Measurements from ENCODE around the gene FABP1. TPM values are rescaled to one million over a fixed set of nuclear protein-coding genes. Genes with fewer than 3 reads are reported as not detected.
A peak's percentile ranks its signal among the peaks of the same experiment; 100 is the strongest.

The FABP1 gene
- total and polyA plus RNA-seq, 5 experiments from 2014 or later: not detected

DNA sequence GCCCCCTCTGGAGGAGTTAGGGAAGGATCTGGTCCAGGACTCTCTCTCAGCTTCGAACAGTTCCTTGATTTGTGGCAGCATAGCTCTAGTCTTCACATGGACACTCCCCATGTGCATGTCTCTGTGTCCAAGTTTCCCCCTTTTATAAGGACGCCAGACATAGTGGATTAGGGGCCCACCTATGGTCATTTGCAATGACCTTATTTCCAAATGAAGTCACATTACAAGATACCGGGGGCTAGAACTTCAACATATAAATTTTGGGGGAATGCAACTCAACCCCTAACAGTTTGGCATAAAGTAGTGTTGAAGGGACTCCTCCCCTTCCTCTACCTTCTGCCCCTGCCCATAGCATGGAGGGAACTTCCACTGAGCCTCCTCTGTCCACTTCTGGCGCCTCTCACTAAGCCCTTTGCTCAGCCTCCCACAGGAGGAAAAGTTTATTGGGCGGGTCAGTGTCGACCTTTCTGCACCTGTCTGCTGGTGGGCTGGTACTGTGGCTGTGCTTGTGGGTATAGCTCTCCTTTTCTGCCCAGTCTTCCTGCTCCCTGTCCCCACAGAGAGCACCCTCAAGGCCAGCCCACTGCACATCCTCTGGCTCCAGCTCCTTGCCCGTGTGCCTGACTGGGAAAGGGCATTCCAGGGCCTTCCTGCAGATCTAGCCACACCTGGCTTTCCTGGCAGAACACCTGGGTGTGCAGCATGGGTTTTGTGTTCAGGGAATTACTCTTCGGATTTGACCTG, 5.5 kb downstream of the FABP1 start:
- Mint-ChIP-seq H3K36me3 (no peaks in the 10 kb centered on the region), H3K4me1 (peaks cover 0 to 3% (median 0%) of the 10 kb centered on the region in 4 donors), H3K27me3 (peaks cover 0 to 12% (median 7%) of the 10 kb centered on the region in 5 donors), H3K27ac (no peak overlapping the region), H3K4me3 (no peak overlapping the region), H3K9me3 (no peaks in the 10 kb centered on the region)
- DNase-seq (no peak), ATAC-seq (no peak)
- POLR2A ChIA-PET: no interaction called here

DNA sequence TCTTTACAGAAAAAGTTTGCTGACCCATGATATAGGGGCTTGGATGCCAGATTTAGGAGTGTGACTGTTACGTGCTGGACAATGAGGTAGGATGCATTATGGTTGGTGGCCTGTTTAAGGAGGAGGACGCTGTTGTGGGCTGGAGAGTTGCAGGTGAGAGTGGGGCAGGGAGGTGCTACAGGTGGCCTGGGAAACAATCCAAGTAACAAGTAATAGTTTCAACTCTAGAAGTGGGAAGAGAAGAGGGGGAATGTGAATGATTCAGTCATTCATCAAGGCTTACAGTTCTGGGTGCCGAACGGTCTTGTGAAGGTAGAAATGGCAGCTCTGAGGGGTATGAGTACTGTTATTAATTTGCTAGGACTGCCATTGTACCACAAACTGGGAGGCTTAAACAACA, 6.2 kb downstream of the FABP1 start:
- H3K4me3 Mint-ChIP-seq: peak overlapping the region in 1 of 10 donors; percentile 31

DNA sequence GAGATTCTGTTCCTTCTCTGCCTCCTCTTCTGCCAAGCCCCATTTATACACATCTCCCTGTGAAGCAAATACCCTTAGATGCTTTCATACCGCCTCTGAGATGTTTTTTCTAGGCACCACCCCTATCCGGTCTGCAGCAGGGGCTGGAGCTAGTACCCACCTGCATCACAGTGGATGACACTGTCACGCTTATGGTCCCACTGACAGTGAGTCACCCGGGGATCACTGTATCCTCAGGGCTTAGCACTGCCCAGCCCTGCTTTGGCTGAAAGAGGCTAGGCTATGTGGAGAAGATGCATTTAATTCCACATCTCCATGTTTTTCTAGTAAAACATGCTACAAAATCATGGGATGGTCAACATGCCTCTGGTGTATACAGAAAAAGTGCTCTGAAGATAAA, 9.9 kb downstream of the FABP1 start:
- no peak for ATAC-seq
- POLR2A ChIA-PET: no interaction called here
- H3K4me3 Mint-ChIP-seq: no peak overlapping the region
- peaks cover 0 to 3% (median 0%) of the 10 kb centered on the region in 4 donors for H3K4me1 Mint-ChIP-seq
- H3K27ac Mint-ChIP-seq: no peak overlapping the region
- no peak for DNase-seq
- H3K36me3 Mint-ChIP-seq: no peaks in the 10 kb centered on the region
- peaks cover 0 to 13% (median 2%) of the 10 kb centered on the region in 5 donors for H3K27me3 Mint-ChIP-seq
- no peaks in the 10 kb centered on the region for H3K9me3 Mint-ChIP-seq

More for the DNA sequence above, 6.2 kb downstream of the FABP1 start:
- H3K36me3 Mint-ChIP-seq: no peaks in the 10 kb centered on the region
- no peaks in the 10 kb centered on the region for H3K9me3 Mint-ChIP-seq
- ATAC-seq (no peak), DNase-seq (no peak)
- H3K4me1 Mint-ChIP-seq: peaks cover 0 to 3% (median 0%) of the 10 kb centered on the region in 4 donors
- POLR2A ChIA-PET: no interaction called here
- H3K27me3 Mint-ChIP-seq: peaks cover 0 to 12% (median 7%) of the 10 kb centered on the region in 5 donors
- peak overlapping the region in 1 of 10 donors; percentile 13 for H3K27ac Mint-ChIP-seq

DNA sequence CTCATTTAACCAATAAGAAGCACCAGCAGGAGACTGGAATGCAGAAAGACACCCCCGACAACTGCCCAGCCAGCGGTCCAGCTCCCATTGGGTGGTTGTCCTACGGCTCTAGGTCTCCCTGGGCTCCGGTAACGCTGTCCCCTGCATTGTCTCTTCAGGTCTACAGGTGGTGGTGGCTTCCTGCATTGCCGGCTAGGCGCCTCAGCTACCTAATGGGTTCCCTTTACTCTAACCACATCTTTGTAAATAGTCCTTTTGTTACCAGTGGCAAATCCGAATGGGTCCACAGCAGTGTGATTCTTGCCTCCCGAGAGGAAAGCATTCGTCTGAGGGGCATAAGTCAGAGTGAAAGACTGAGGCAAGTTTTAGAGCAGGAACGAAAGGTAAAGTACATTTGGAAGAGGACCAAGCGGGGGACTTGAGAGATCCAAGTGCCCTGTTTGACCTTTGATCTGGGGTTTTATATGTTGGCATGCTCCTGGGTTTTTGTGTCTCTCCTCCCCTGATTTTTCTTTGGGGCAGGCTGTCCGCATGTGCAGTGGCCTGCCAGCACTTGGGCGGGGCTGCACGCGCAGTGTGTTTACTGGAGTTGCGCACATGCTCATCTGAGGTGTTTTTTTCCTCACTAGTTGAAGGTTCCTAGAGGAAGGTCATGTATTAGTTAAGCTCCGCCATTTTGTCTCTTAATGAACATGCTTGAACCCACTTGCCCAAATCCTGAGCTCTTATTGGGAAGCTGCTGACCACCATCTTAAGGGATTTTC, 11.0 kb downstream of the FABP1 start:
- POLR2A ChIA-PET: no interaction called here
- H3K4me1 Mint-ChIP-seq: peaks cover 0 to 3% (median 0%) of the 10 kb centered on the region in 4 donors
- no peaks in the 10 kb centered on the region for H3K36me3 Mint-ChIP-seq
- H3K9me3 Mint-ChIP-seq: no peaks in the 10 kb centered on the region
- no peak overlapping the region for H3K4me3 Mint-ChIP-seq
- DNase-seq: no peak
- peaks cover 0 to 10% (median 2%) of the 10 kb centered on the region in 5 donors for H3K27me3 Mint-ChIP-seq
- no peak for ATAC-seq
- no peak overlapping the region for H3K27ac Mint-ChIP-seq

DNA sequence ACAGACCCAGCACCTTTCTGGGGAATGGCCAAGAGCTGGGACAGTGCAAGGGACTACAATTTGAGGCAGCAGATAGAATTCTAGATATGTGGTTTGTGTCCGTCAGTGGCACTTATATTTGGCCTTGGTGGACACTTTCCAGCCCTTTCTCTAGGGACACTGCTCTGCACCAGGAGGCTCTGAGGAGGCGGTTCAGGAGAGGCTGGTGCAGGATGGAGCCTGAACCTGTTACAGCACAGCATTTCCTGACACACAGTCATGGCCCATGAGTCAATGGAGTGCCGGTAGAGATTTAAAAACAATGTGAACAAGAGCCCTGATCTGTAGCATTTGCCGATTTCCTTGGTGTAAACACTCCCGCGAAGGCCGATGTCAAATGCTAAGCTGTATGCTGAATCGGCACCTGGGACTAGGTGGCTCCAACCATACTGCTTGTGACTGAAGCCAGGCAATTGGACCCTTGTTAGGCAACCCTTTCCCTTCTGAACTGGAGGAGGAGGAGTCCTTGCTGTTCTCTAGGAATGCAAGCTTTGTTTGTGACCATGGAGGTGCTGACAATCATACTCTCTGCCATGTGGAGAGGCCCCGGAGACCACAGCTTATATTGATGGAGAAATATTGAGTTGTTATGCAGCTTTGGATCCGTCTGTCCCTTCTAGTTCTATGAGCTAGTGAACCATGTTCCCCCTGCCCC, 11.9 kb downstream of the FABP1 start:
- POLR2A ChIA-PET: no interaction called here
- H3K27ac Mint-ChIP-seq: no peak overlapping the region
- ATAC-seq (no peak), DNase-seq (no peak)
- no peaks in the 10 kb centered on the region for H3K4me1 Mint-ChIP-seq
- peaks cover 0 to 9% (median 0%) of the 10 kb centered on the region in 5 donors for H3K27me3 Mint-ChIP-seq
- no peaks in the 10 kb centered on the region for H3K36me3 Mint-ChIP-seq
- H3K9me3 Mint-ChIP-seq: no peaks in the 10 kb centered on the region
- no peak overlapping the region for H3K4me3 Mint-ChIP-seq

DNA sequence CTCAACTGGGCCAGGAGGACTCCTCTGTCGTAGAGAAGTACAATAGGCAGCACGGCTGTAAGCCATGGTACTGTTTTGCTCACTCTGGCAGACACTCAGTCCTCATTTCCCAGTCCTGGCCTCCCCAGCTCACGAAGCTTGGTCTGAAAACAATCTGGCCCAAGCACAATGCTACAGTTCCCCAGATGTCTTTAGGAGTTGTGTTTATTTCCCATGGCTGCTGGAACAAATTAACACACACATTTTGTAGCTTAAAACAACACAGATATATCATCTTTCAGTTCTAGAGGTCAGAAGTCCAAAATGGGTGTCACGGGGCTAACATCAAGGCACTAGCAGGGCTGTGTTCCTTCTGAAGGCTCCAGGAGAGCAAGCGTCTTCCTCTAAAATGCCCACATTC, 13.0 kb downstream of the FABP1 start:
- H3K27me3 Mint-ChIP-seq: peaks cover 0 to 7% (median 0%) of the 10 kb centered on the region in 5 donors
- ATAC-seq (no peak), DNase-seq (no peak)
- H3K27ac Mint-ChIP-seq: no peak overlapping the region
- POLR2A ChIA-PET: no interaction called here
- no peaks in the 10 kb centered on the region for H3K4me1 Mint-ChIP-seq
- no peak overlapping the region for H3K4me3 Mint-ChIP-seq
- no peaks in the 10 kb centered on the region for H3K9me3 Mint-ChIP-seq
- no peaks in the 10 kb centered on the region for H3K36me3 Mint-ChIP-seq

DNA sequence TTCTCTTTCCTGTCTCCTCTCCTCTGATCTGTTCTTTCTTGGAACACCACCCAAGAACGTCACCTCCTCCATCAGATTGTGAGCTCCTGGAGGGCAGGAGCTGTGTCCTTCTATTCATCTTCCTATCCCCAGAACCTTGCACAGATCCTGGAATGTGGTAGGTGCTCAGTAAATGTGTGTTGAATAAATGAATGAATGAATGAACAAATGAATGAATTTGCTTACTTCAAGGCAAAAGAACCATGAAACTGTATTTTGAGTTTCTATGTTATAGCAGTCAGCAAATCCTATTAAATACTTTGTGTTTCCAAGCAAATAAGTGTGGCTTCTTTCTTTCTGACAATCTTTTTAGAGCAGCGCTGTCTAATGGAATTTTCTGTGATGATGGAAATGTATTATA, 14.8 kb downstream of the FABP1 start:
- H3K4me1 Mint-ChIP-seq: no peaks in the 10 kb centered on the region
- no peak overlapping the region for H3K27ac Mint-ChIP-seq
- DNase-seq: no peak
- H3K36me3 Mint-ChIP-seq: no peaks in the 10 kb centered on the region
- ATAC-seq: no peak
- H3K4me3 Mint-ChIP-seq: no peak overlapping the region
- H3K27me3 Mint-ChIP-seq: peaks cover 0 to 6% (median 0%) of the 10 kb centered on the region in 5 donors
- peaks cover 0 to 1% (median 0%) of the 10 kb centered on the region in 9 donors for H3K9me3 Mint-ChIP-seq
- POLR2A ChIA-PET: no interaction called here

DNA sequence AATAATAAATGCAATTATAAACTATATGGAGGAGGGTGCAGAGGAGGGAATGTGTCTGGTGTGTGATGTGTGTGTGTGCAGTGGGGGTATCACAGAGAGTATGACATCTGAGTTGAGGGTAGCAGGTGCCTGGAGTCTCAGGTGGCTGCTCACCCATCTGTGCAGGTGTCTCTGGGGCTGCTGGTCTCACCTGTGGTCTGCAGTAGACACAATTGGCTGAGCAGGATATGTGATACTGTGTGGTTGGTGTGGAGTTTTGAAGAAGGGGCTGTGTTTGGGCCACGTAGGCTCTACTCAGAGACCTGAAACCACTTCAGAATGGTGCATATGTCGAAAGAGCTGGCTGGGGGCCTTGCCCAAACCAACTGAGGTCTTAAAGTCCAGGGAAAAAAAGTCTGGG, 17.0 kb downstream of the FABP1 start:
- H3K36me3 Mint-ChIP-seq: no peaks in the 10 kb centered on the region
- no peak overlapping the region for H3K27ac Mint-ChIP-seq
- no peak for ATAC-seq
- no peak for DNase-seq
- H3K9me3 Mint-ChIP-seq: peaks cover 0 to 1% (median 0%) of the 10 kb centered on the region in 9 donors
- no peaks in the 10 kb centered on the region for H3K4me1 Mint-ChIP-seq
- POLR2A ChIA-PET: no interaction called here
- no peak overlapping the region for H3K4me3 Mint-ChIP-seq
- H3K27me3 Mint-ChIP-seq: peaks cover 0 to 3% (median 0%) of the 10 kb centered on the region in 5 donors

DNA sequence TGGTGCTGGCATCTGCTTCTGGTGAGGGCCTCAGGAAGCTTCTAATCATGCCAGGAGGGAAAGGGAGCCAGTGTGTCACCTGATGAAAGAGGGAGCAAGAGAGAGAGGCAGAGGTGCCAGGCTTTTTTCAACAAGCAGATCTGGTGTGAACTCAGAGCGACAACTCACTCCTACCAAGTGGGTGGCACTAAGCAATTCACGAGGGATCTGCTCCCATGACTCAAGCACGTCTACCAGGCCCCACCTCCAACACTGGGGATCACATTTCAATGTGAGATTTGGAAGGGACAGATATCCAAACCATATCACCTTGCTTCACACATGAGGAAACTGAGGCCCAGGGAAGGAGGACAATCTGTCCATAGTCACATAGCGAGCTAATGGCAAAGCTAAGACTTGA, 19.1 kb downstream of the FABP1 start:
- POLR2A ChIA-PET: no interaction called here
- Mint-ChIP-seq H3K36me3 (no peaks in the 10 kb centered on the region), H3K9me3 (peaks cover 0 to 1% (median 0%) of the 10 kb centered on the region in 9 donors), H3K27me3 (peaks cover 0 to 3% (median 0%) of the 10 kb centered on the region in 5 donors), H3K27ac (no peak overlapping the region), H3K4me3 (no peak overlapping the region), H3K4me1 (no peaks in the 10 kb centered on the region)
- ATAC-seq (no peak), DNase-seq (no peak)

DNA sequence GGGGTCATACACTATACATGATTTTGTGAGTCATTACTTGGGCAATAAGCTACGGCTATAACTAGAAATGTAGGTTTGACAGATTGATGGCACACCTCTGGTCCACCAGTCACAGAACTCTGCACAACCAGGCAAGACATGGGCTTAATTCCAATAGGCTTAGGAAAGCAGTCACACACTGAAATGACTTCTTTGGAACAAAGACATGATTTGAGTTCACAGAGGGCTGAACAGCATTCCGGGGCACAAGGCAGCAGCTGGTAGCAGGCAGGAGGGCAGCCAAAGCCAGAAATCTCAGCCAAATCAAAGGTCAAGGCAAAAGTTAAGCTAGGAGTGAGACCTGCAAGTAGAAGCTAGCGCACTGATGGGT, 27.4 kb downstream of the FABP1 start:
- ATAC-seq: no peak
- Mint-ChIP-seq H3K36me3 (no peaks in the 10 kb centered on the region), H3K4me3 (no peak overlapping the region), H3K9me3 (no peaks in the 10 kb centered on the region), H3K4me1 (no peaks in the 10 kb centered on the region), H3K27ac (no peak overlapping the region), H3K27me3 (peaks cover 0 to 7% (median 3%) of the 10 kb centered on the region in 5 donors)
- no peak for DNase-seq
- POLR2A ChIA-PET: no interaction called here

DNA sequence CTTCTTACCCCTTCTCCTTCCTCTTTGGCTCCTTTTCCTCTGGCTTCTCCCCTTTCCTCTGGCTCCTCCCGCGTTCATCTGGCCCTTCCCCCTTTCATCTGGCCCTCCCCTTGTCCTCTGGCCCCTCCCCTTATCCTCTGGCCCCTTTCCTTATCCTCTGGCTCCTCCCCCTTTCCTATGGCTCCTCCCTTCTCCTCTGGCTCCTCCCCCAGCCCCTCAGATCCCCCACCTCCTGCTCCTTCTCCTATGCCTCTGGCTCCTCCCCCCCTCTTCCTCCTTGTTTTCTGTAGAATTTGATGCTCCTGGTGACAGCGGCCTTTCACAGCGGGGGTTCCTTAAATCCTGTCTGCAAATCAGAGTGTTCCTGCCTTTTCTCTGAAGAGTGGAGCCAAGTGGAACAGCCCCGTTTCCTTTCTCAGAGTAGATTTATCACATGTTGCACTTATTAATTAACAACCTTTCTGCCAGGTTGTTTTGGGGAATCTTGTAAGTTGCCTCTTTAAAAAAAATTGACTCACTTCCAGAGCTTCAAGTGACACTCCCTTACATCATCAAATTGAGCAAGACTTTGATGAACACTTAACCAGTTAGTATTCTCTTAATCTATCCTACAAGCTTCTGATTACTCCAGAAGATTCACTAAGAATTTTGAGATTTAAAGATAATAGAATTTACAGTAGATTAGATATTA, 27.9 kb downstream of the FABP1 start:
- H3K4me3 Mint-ChIP-seq: no peak overlapping the region
- no peaks in the 10 kb centered on the region for H3K4me1 Mint-ChIP-seq
- DNase-seq (no peak), ATAC-seq (no peak)
- no peaks in the 10 kb centered on the region for H3K9me3 Mint-ChIP-seq
- H3K27me3 Mint-ChIP-seq: peaks cover 0 to 7% (median 3%) of the 10 kb centered on the region in 5 donors
- POLR2A ChIA-PET: no interaction called here
- no peaks in the 10 kb centered on the region for H3K36me3 Mint-ChIP-seq
- no peak overlapping the region for H3K27ac Mint-ChIP-seq

DNA sequence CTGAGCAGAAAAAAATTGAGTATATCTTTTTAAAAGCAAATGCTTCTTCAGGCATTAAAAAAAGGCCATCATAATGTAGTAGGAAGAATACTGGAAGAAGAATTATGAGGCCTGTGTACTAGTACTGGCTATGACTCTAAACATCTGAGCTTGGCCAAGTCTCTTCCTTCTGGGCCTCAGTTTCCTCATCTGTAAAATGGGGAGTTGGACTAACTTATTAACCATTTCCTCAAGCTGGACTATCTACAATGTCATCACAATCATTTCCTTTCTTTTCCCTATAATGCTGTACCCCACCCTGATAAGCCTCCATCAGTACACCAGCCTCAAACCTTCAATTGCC, 29.3 kb downstream of the FABP1 start:
- POLR2A ChIA-PET: no interaction called here
- Mint-ChIP-seq H3K27ac (no peak overlapping the region), H3K4me3 (no peak overlapping the region), H3K9me3 (no peaks in the 10 kb centered on the region), H3K27me3 (peaks cover 0 to 6% (median 3%) of the 10 kb centered on the region in 5 donors), H3K4me1 (peaks cover 0 to 2% (median under 1%) of the 10 kb centered on the region in 4 donors), H3K36me3 (no peaks in the 10 kb centered on the region)
- DNase-seq (no peak), ATAC-seq (no peak)

All from naive thymus-derived CD8-positive, alpha-beta T cell (primary cell).